IMR-90 (cell line): Measurements from ENCODE around the gene EFHC2. TPM values are rescaled to one million over a fixed set of nuclear protein-coding genes. Genes with fewer than 3 reads are reported as not detected.

Source experiments
- ATAC-seq: fragments of 200-7000 bp; cut with Tn5 transposase; 2 replicates; pipeline ENCODE4 v1.9.1; 2020; ENCODE audit warnings: low read depth, mild to moderate bottlenecking, moderate library complexity
- BruUV-seq: library from RNA; stranded (reverse); fragments of 400-500 nt; replicated peaks from 2 replicates; lab custom pipeline; 2021; lab: Mats Ljungman, UMichigan
- CTCF ChIA-PET: fragments of 300-600 bp; formaldehyde crosslinking; extraction: SDS; loops from one replicate; lab custom pipeline; 2021; ENCODE audit warnings: antibody characterized with exemption; lab: Yijun Ruan, JAX
- POLR2A ChIA-PET: fragments of 300-600 bp; sonication (Branson Sonifier 250); formaldehyde crosslinking; loops from one replicate; lab custom pipeline; 2022; ENCODE audit warnings: antibody characterized with exemption; ENCODE audit not compliant: unreplicated experiment; lab: Charles Lee
- DNase-seq: peaks from one replicate; pipeline ENCODE4 v3.0.0; 2013
- H2AFZ ChIP-seq: replicated peaks from 2 replicates; pipeline ENCODE3; 2013; ENCODE audit warnings: low read length, mild to moderate bottlenecking; ENCODE audit not compliant: poor library complexity
- H2AK5ac ChIP-seq: 2 replicates; pipeline ENCODE4 v1.6.1; 2013; ENCODE audit warnings: low read depth, low read length, inconsistent platforms
- H2AK9ac ChIP-seq: replicated peaks from 2 replicates; pipeline ENCODE3; 2013; ENCODE audit warnings: mild to moderate bottlenecking, low read depth, low read length, moderate library complexity; ENCODE audit not compliant: poor library complexity
- H2BK120ac ChIP-seq: 2 replicates; pipeline ENCODE4 v1.6.1; 2013; ENCODE audit warnings: low read depth, low read length, inconsistent platforms
- H2BK15ac ChIP-seq: 3 replicates; pipeline ENCODE4 v1.6.1; 2013; ENCODE audit warnings: low read depth, low read length, inconsistent platforms
- H2BK20ac ChIP-seq: 2 replicates; pipeline ENCODE4 v1.6.1; 2013; ENCODE audit warnings: low read depth, mild to moderate bottlenecking, inconsistent platforms, low read length, moderate library complexity
- H2BK5ac ChIP-seq: 2 replicates; pipeline ENCODE4 v1.6.1; 2013; ENCODE audit warnings: mild to moderate bottlenecking, low read depth, low read length, inconsistent platforms; ENCODE audit not compliant: poor library complexity, severe bottlenecking
- H3K14ac ChIP-seq: replicated peaks from 2 replicates; pipeline ENCODE4 v1.6.1; 2013; ENCODE audit warnings: low read depth, low read length, inconsistent platforms
- H3K18ac ChIP-seq: 2 replicates; pipeline ENCODE4 v1.6.1; 2013; ENCODE audit warnings: low read depth, low read length, control low read depth
- H3K23ac ChIP-seq: 2 replicates; pipeline ENCODE4 v1.6.1; 2013; ENCODE audit warnings: low read depth, low read length, inconsistent platforms
- H3K27ac ChIP-seq: 2 replicates; pipeline ENCODE4 v1.5.1; 2013; ENCODE audit warnings: mild to moderate bottlenecking, control low read depth, low read length; ENCODE audit not compliant: insufficient read depth
- H3K27me3 ChIP-seq: 2 replicates; pipeline ENCODE4 v1.6.1; 2013; ENCODE audit warnings: low read length; ENCODE audit not compliant: control insufficient read depth, insufficient read depth
- H3K36me3 ChIP-seq: 2 replicates; pipeline ENCODE4 v1.6.1; 2013; ENCODE audit warnings: low read length, mixed read lengths; ENCODE audit not compliant: control insufficient read depth, insufficient read depth
- H3K4ac ChIP-seq: 2 replicates; pipeline ENCODE4 v1.6.1; 2013; ENCODE audit warnings: low read depth, low read length, inconsistent platforms
- H3K4me1 ChIP-seq: 2 replicates; pipeline ENCODE4 v1.6.1; 2013; ENCODE audit warnings: low read length, mixed read lengths; ENCODE audit not compliant: control insufficient read depth, insufficient read depth
- H3K4me2 ChIP-seq: 2 replicates; pipeline ENCODE4 v1.6.1; 2013; ENCODE audit warnings: low read depth, mild to moderate bottlenecking, control low read depth, low read length, moderate library complexity
- H3K4me3 ChIP-seq: 2 replicates; pipeline ENCODE4 v1.5.1; 2013; ENCODE audit warnings: low read depth, mild to moderate bottlenecking, control low read depth, low read length, moderate library complexity; ENCODE audit not compliant: insufficient read depth
- H3K56ac ChIP-seq: 2 replicates; pipeline ENCODE4 v1.6.1; 2013; ENCODE audit warnings: low read length, inconsistent platforms; ENCODE audit not compliant: insufficient read depth; ENCODE audit errors: extremely low read depth
- H3K79me1 ChIP-seq, 2 experiments: 2 replicates each; pipeline ENCODE4 v1.6.1; 2013; ENCODE audit warnings: low read length in 2 of 2, inconsistent platforms in 1 of 2, low read depth in 1 of 2
- H3K9ac ChIP-seq: 2 replicates; pipeline ENCODE4 v1.6.1; 2013; ENCODE audit warnings: low read depth, low read length, control low read depth
- H3K9me1 ChIP-seq: 2 replicates; pipeline ENCODE4 v1.6.1; 2013; ENCODE audit warnings: low read length, inconsistent platforms; ENCODE audit not compliant: insufficient read depth
- H3K9me3 ChIP-seq: 2 replicates; pipeline ENCODE4 v1.6.1; 2013; ENCODE audit warnings: low read length; ENCODE audit not compliant: control insufficient read depth, insufficient read depth
- H4K20me1 ChIP-seq: 2 replicates; pipeline ENCODE4 v1.6.1; 2013; ENCODE audit warnings: low read length, inconsistent platforms; ENCODE audit not compliant: insufficient read depth
- H4K5ac ChIP-seq: 2 replicates; pipeline ENCODE4 v1.6.1; 2013; ENCODE audit warnings: mild to moderate bottlenecking, low read depth, low read length, control low read depth
- H4K8ac ChIP-seq, 2 experiments: 2 replicates each; pipeline ENCODE4 v1.6.1; 2013; ENCODE audit warnings: low read depth in 2 of 2, low read length in 2 of 2, control low read depth in 1 of 2, inconsistent platforms in 1 of 2
- H4K91ac ChIP-seq: 2 replicates; pipeline ENCODE4 v1.6.1; 2013; ENCODE audit warnings: low read depth, low read length, inconsistent platforms; ENCODE audit not compliant: insufficient read depth
- BHLHE40 ChIP-seq: fragments of 150-350 bp; IDR thresholded peaks from 2 replicates; pipeline ENCODE4 v1.6.1; 2016; ENCODE audit warnings: mild to moderate bottlenecking, low read depth, low read length
- CTCF ChIP-seq: conservative IDR thresholded peaks from 2 replicates; pipeline ENCODE4 v1.5.1; 2012; ENCODE audit warnings: mild to moderate bottlenecking, low read depth, low read length, improper control_type of control experiment
- MAFK ChIP-seq: IDR thresholded peaks from 2 replicates; pipeline ENCODE4 v1.6.1; 2012; ENCODE audit warnings: low read depth, low read length, improper control_type of control experiment
- POLR2A ChIP-seq: IDR thresholded peaks from 2 replicates; pipeline ENCODE4 v1.6.1; 2012; ENCODE audit warnings: mild to moderate bottlenecking, low read depth, low read length
- RFX5 ChIP-seq: IDR thresholded peaks from 2 replicates; pipeline ENCODE4 v1.8.0; 2012; ENCODE audit warnings: low read depth, mild to moderate bottlenecking, low read length, moderate library complexity
- SMC3 ChIP-seq: fragments of 150-350 bp; IDR thresholded peaks from 2 replicates; pipeline ENCODE4 v1.6.1; 2016; ENCODE audit warnings: low read depth, mild to moderate bottlenecking, antibody characterized with exemption, low read length, moderate library complexity
- USF2 ChIP-seq: fragments of 150-350 bp; IDR thresholded peaks from 2 replicates; pipeline ENCODE4 v1.6.1; 2017; ENCODE audit warnings: mild to moderate bottlenecking, antibody characterized with exemption, low read length, low read depth
- WGBS, 2 experiments: methylation state at CpG; one replicate each; pipeline versions ENCODE4 v1.1.5 to v1.1.7; 2013; ENCODE audit warnings: missing lambda C conversion rate in 2 of 2; ENCODE audit not compliant: insufficient read length in 1 of 2; ENCODE audit errors: extremely low coverage in 2 of 2; 5-methylcytosine and 5-hydroxymethylcytosine counted together
- dilution Hi-C: fragments of 300-500 bp; cut with HindIII; formaldehyde crosslinking; loops from one replicate; pipeline ENCODE4 v1.14.3; 2018; ENCODE audit warnings: low sequenced_read_pairs; ENCODE audit not compliant: unreplicated experiment
- in situ Hi-C: fragments of 300-500 bp; cut with MboI; formaldehyde crosslinking; loops from 3 replicates; pipeline ENCODE4 v1.14.3; 2019; ENCODE audit warnings: low sequenced_read_pairs, inconsistent platforms, mixed read lengths
- intact Hi-C: fragments of 100-400 bp; cut with micrococcal nuclease; formaldehyde crosslinking; loops from 2 replicates; pipeline ENCODE4 v1.10.0; 2022
- polyA plus RNA-seq, 3 experiments: library from polyadenylated mRNA; depleted of rRNA; stranded (reverse); fragments of >200 nt; gene quantifications; 2 replicates each; pipeline ENCODE4 v1.2.3, GENCODE V29; 2012; ENCODE audit warnings: low replicate concordance in 1 of 3
- total RNA-seq: library from RNA; depleted of rRNA; stranded (reverse); fragments of >200 nt; gene quantifications from 2 replicates; pipeline ENCODE4 v1.2.3, GENCODE V29; 2012

The EFHC2 gene
- total and polyA plus RNA-seq, 2 of the 4 experiments (the other 2 are of a cell fraction) = 0.18 to 0.24 TPM

DNA sequence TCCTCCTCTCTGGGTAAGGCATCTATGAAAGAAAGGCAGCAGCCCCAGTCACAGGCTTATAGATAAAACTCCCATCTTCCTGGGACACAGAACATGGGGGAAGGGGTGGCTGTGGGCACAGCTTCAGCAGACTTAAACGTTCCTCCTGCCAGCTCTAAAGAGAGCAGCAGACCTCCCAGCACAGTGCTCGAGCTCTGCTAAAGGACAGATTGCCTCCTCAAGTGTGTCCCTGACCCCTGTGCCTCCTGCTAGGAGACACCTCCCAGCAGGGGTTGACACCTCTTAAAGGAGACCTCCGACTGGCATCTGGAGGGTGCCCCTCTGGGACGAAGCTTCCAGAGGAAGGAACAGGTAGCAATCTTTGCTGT lies 89.9 kb downstream of the EFHC2 start:
- no peak overlapping the region for H3K9ac ChIP-seq
- no peak overlapping the region for H3K4me3 ChIP-seq
- H4K20me1 ChIP-seq = no peaks in the 10 kb centered on the region
- peak overlapping the region; percentile 75 for H4K91ac ChIP-seq
- H3K9me1 ChIP-seq = no peaks in the 10 kb centered on the region
- TF ChIP-seq RFX5 = no peak
- TF ChIP-seq POLR2A = no peak
- TF ChIP-seq SMC3 = no peak
- no peak for TF ChIP-seq MAFK
- no peak for TF ChIP-seq USF2
- no peak for TF ChIP-seq CTCF
- TF ChIP-seq BHLHE40 = no peak
- no peak overlapping the region for H3K14ac ChIP-seq
- H2BK5ac ChIP-seq = no peak overlapping the region
- WGBS, 2 experiments = no CpG with 5 or more reads among the region's 4 CpGs
- H2BK15ac ChIP-seq = 0 out of 3 replicates have a peak overlapping the region, but pooled peaks have one; percentile 4
- no peak overlapping the region for H2AK9ac ChIP-seq
- H3K23ac ChIP-seq = no peak overlapping the region
- DNase-seq (no peak), ATAC-seq (no peak)
- peak overlapping the region; percentile 58 to 74; a peak in 3 of 4 replicates for H4K8ac ChIP-seq
- H3K36me3 ChIP-seq = no peaks in the 10 kb centered on the region
- peak overlapping the region; percentile 62; the same call in 1 of the 2 replicates for H2BK120ac ChIP-seq
- no peaks in the 10 kb centered on the region for H3K79me1 ChIP-seq
- peak overlapping the region; percentile 40 for H3K4ac ChIP-seq
- H3K18ac ChIP-seq = peak overlapping the region; percentile 20; the same call in 1 of the 2 replicates
- H2AK5ac ChIP-seq = no peak overlapping the region
- H2BK20ac ChIP-seq = no peak overlapping the region
- H3K4me2 ChIP-seq = no peak overlapping the region; the same call in 1 of the 2 replicates
- H3K56ac ChIP-seq = no peak overlapping the region
- peak overlapping the region; percentile 37 for H4K5ac ChIP-seq
- H3K9me3 ChIP-seq = no peaks in the 10 kb centered on the region
- H3K27me3 ChIP-seq = peaks cover 1% of the 10 kb centered on the region; the same call in 1 of the 2 replicates
- ChIA-PET POLR2A (no interaction called here), CTCF (no interaction called here)
- in situ Hi-C loops (no loop called here), intact Hi-C loops (no loop called here), dilution Hi-C loops (no loop called here)
- peak overlapping the region; percentile 24; the same call in 1 of the 2 replicates for H3K27ac ChIP-seq
- H3K4me1 ChIP-seq = peaks cover 3% of the 10 kb centered on the region; the same call in 1 of the 2 replicates
- H2AFZ ChIP-seq = peak overlapping the region; percentile 33
- BruUV-seq = no TSS peak
